Activated naive CD4-positive, alpha-beta T cell treated with anti-CD3 and anti-CD28 coated beads for 36 hours (primary cell): Measurements from ENCODE around the gene AKIRIN2. TPM values are rescaled to one million over a fixed set of nuclear protein-coding genes. Genes with fewer than 3 reads are reported as not detected.

Experiments used
- CTCF ChIA-PET: fragments of 350-600 bp; sonication (Branson Sonifier 250); formaldehyde crosslinking; loops from one replicate; lab custom pipeline; 2021; ENCODE audit warnings: antibody characterized with exemption; lab: Charles Lee
- DNase-seq: peaks from one replicate; pipeline ENCODE4 v3.0.0-alpha.2; 2020
- H3K27ac Mint-ChIP-seq: one replicate; pipeline ENCODE4 v1.8.0; 2021; ENCODE audit warnings: mild to moderate bottlenecking, mixed read lengths
- H3K27me3 Mint-ChIP-seq: one replicate; pipeline ENCODE4 v1.8.0; 2021; ENCODE audit warnings: low read depth, mixed read lengths
- H3K36me3 Mint-ChIP-seq: one replicate; pipeline ENCODE4 v1.8.0; 2021; ENCODE audit warnings: low read depth, mixed read lengths
- H3K4me1 Mint-ChIP-seq: one replicate; pipeline ENCODE4 v1.8.0; 2021; ENCODE audit warnings: low read depth, mixed read lengths
- H3K4me3 Mint-ChIP-seq: one replicate; pipeline ENCODE4 v1.8.0; 2021; ENCODE audit warnings: mild to moderate bottlenecking, moderate library complexity, mixed read lengths
- H3K9me3 Mint-ChIP-seq: one replicate; pipeline ENCODE4 v1.8.0; 2021; ENCODE audit warnings: mixed read lengths
- intact Hi-C: fragments of 100-400 bp; cut with micrococcal nuclease; formaldehyde crosslinking; loops from one replicate; pipeline ENCODE4 v1.15.1; 2023
- total RNA-seq, 2 experiments: library from RNA; stranded (reverse); gene quantifications; one replicate each; pipeline ENCODE4 v1.2.3, GENCODE V29; 2021

The AKIRIN2 gene
- total RNA-seq, 2 experiments from 2014 or later = 47.6 to 49.8 TPM

GRCh38 chr6:87660226-87660911 is 41.7 kb downstream of the AKIRIN2 start:
- no peak overlapping the region for H3K27ac Mint-ChIP-seq
- peaks cover 9% of the 10 kb centered on the region for H3K4me1 Mint-ChIP-seq
- DNase-seq = no peak
- no peaks in the 10 kb centered on the region for H3K27me3 Mint-ChIP-seq
- CTCF ChIA-PET = no interaction called here
- intact Hi-C loops = no loop called here
- H3K9me3 Mint-ChIP-seq = no peaks in the 10 kb centered on the region
- peaks cover 29% of the 10 kb centered on the region for H3K36me3 Mint-ChIP-seq
- H3K4me3 Mint-ChIP-seq = no peak overlapping the region

- DNase-seq = no peak
- H3K36me3 Mint-ChIP-seq = peaks cover 41% of the 10 kb centered on the region
- no peak overlapping the region for H3K4me3 Mint-ChIP-seq
- H3K27ac Mint-ChIP-seq = no peak overlapping the region
- no peaks in the 10 kb centered on the region for H3K9me3 Mint-ChIP-seq
- no peaks in the 10 kb centered on the region for H3K27me3 Mint-ChIP-seq
- CTCF ChIA-PET = no interaction called here
- intact Hi-C loops = no loop called here
- peaks cover 9% of the 10 kb centered on the region for H3K4me1 Mint-ChIP-seq
Observed at GRCh38 chr6:87658516-87658915, 43.5 kb downstream of the AKIRIN2 start.

- Mint-ChIP-seq H3K27me3 (no peaks in the 10 kb centered on the region), H3K27ac (peak overlapping the region; percentile 19), H3K4me1 (peaks cover 20% of the 10 kb centered on the region), H3K4me3 (no peak overlapping the region), H3K9me3 (no peaks in the 10 kb centered on the region), H3K36me3 (peaks cover 51% of the 10 kb centered on the region)
- DNase-seq = no peak
- intact Hi-C loops = no loop called here
- CTCF ChIA-PET = interaction anchor here (0.6 kb wide), 1 partner anchor 30 kb away, joined by 5 read pairs; no protein-coding TSS in a partner anchor
Observed at GRCh38 chr6:87656857-87657256, 45.2 kb downstream of the AKIRIN2 start.

- intact Hi-C loops = no loop called here
- no peak for DNase-seq
- H3K9me3 Mint-ChIP-seq = no peaks in the 10 kb centered on the region
- no peaks in the 10 kb centered on the region for H3K27me3 Mint-ChIP-seq
- CTCF ChIA-PET = interaction anchor here (0.7 kb wide), 1 partner anchor 125 kb away, joined by 3 read pairs; no protein-coding TSS in a partner anchor
- H3K4me1 Mint-ChIP-seq = peaks cover 20% of the 10 kb centered on the region
- H3K36me3 Mint-ChIP-seq = peaks cover 46% of the 10 kb centered on the region
- no peak overlapping the region for H3K27ac Mint-ChIP-seq
- no peak overlapping the region for H3K4me3 Mint-ChIP-seq
Observed at GRCh38 chr6:87655824-87656223, 46.2 kb downstream of the AKIRIN2 start.

- CTCF ChIA-PET = no interaction called here
- no peaks in the 10 kb centered on the region for H3K9me3 Mint-ChIP-seq
- no peak overlapping the region for H3K4me3 Mint-ChIP-seq
- no peak overlapping the region for H3K27ac Mint-ChIP-seq
- peaks cover 20% of the 10 kb centered on the region for H3K4me1 Mint-ChIP-seq
- peaks cover 46% of the 10 kb centered on the region for H3K36me3 Mint-ChIP-seq
- intact Hi-C loops = loop anchor here (5.0 kb wide), 1 partner anchor 63 kb away; the partner anchor contains the start of gene ORC3
- no peaks in the 10 kb centered on the region for H3K27me3 Mint-ChIP-seq
- no peak for DNase-seq
Observed at GRCh38 chr6:87654875-87655454, 47.1 kb downstream of the AKIRIN2 start.

- Mint-ChIP-seq H3K4me1 (peaks cover 20% of the 10 kb centered on the region), H3K4me3 (no peak overlapping the region), H3K27ac (no peak overlapping the region), H3K9me3 (no peaks in the 10 kb centered on the region), H3K27me3 (no peaks in the 10 kb centered on the region), H3K36me3 (peaks cover 40% of the 10 kb centered on the region)
- intact Hi-C loops = loop anchor here (5.0 kb wide), 1 partner anchor 62 kb away; the partner anchor contains the start of gene ORC3
- no peak for DNase-seq
- CTCF ChIA-PET = interaction anchor here (0.6 to 0.9 kb wide), 2 partner anchors 9 to 17 kb away, joined by 3 read pairs; no protein-coding TSS in a partner anchor
Observed at GRCh38 chr6:87654122-87654521, 47.9 kb downstream of the AKIRIN2 start.

- CTCF ChIA-PET = interaction anchor here (0.9 kb wide), 1 partner anchor 16 kb away, joined by 3 read pairs; no protein-coding TSS in a partner anchor
- H3K4me3 Mint-ChIP-seq = no peak overlapping the region
- H3K27ac Mint-ChIP-seq = peak overlapping the region; percentile 69
- no peaks in the 10 kb centered on the region for H3K27me3 Mint-ChIP-seq
- DNase-seq = peak; percentile 30
- H3K9me3 Mint-ChIP-seq = no peaks in the 10 kb centered on the region
- intact Hi-C loops = loop anchor here (1.0 to 5.0 kb wide), 2 partner anchors 45 to 61 kb away; partner anchors contain the start of gene ORC3
- H3K36me3 Mint-ChIP-seq = peaks cover 34% of the 10 kb centered on the region
- peaks cover 20% of the 10 kb centered on the region for H3K4me1 Mint-ChIP-seq
Observed at GRCh38 chr6:87653074-87653962, 48.7 kb downstream of the AKIRIN2 start.

GRCh38 chr6:87645080-87645479 is 57.0 kb downstream of the AKIRIN2 start:
- Mint-ChIP-seq H3K36me3 (peaks cover 10% of the 10 kb centered on the region), H3K9me3 (no peaks in the 10 kb centered on the region), H3K4me1 (peaks cover 12% of the 10 kb centered on the region), H3K27me3 (no peaks in the 10 kb centered on the region), H3K4me3 (peak overlapping the region; percentile 50), H3K27ac (peak overlapping the region; percentile 36)
- no peak for DNase-seq
- intact Hi-C loops = loop anchor here (2.0 kb wide), 1 partner anchor 56 kb away; no protein-coding TSS in a partner anchor
- CTCF ChIA-PET = interaction anchor here (0.7 kb wide), 2 partner anchors 9 to 183 kb away, joined by 3 read pairs; no protein-coding TSS in a partner anchor

- Mint-ChIP-seq H3K36me3 (peaks cover 20% of the 10 kb centered on the region), H3K27me3 (no peaks in the 10 kb centered on the region), H3K9me3 (no peaks in the 10 kb centered on the region), H3K4me3 (no peak overlapping the region), H3K27ac (no peak overlapping the region), H3K4me1 (peaks cover 12% of the 10 kb centered on the region)
- CTCF ChIA-PET = no interaction called here
- intact Hi-C loops = no loop called here
- no peak for DNase-seq
Observed at GRCh38 chr6:87641065-87641692, 60.9 kb downstream of the AKIRIN2 start.

- Mint-ChIP-seq H3K9me3 (no peaks in the 10 kb centered on the region), H3K36me3 (peaks cover 30% of the 10 kb centered on the region), H3K4me3 (no peak overlapping the region), H3K27ac (no peak overlapping the region), H3K27me3 (no peaks in the 10 kb centered on the region), H3K4me1 (peaks cover 3% of the 10 kb centered on the region)
- CTCF ChIA-PET = interaction anchor here (0.6 kb wide), 1 partner anchor 51 kb away, joined by 3 read pairs; no protein-coding TSS in a partner anchor
- intact Hi-C loops = no loop called here
- no peak for DNase-seq
Observed at GRCh38 chr6:87639373-87639772, 62.7 kb downstream of the AKIRIN2 start.

GRCh38 chr6:87637106-87637505 is 64.9 kb downstream of the AKIRIN2 start:
- H3K27me3 Mint-ChIP-seq = no peaks in the 10 kb centered on the region
- H3K27ac Mint-ChIP-seq = no peak overlapping the region
- H3K36me3 Mint-ChIP-seq = peaks cover 27% of the 10 kb centered on the region
- intact Hi-C loops = no loop called here
- H3K4me3 Mint-ChIP-seq = no peak overlapping the region
- CTCF ChIA-PET = interaction anchor here (0.7 to 1.0 kb wide), 2 partner anchors 8 to 17 kb away, joined by 3 read pairs; no protein-coding TSS in a partner anchor
- H3K9me3 Mint-ChIP-seq = no peaks in the 10 kb centered on the region
- DNase-seq = no peak
- no peaks in the 10 kb centered on the region for H3K4me1 Mint-ChIP-seq
